B cell (primary cell): ENCODE data around the gene ATAD3A. TPM values are rescaled to one million over a fixed set of nuclear protein-coding genes. Genes with fewer than 3 reads are reported as not detected.

ENCODE experiments used
- ATAC-seq: fragments of 200-7000 bp; cut with Tn5 transposase; one replicate; pipeline ENCODE4 v1.10.0; 2021; ENCODE audit warnings: low read depth, mild to moderate bottlenecking, moderate number of reproducible peaks, moderate library complexity
- CTCF ChIA-PET: fragments of 350-600 bp; sonication (Branson Sonifier 250); formaldehyde crosslinking; loops from one replicate; lab custom pipeline; 2021; ENCODE audit warnings: antibody characterized with exemption, inconsistent platforms; lab: Charles Lee
- POLR2A ChIA-PET: fragments of 350-600 bp; sonication (Branson Sonifier 250); formaldehyde crosslinking; loops from one replicate; lab custom pipeline; 2021; ENCODE audit warnings: antibody characterized with exemption; lab: Charles Lee
- DNase-seq: peaks from one replicate; pipeline ENCODE4 v3.0.0; 2013
- H2AFZ ChIP-seq: 2 replicates; pipeline ENCODE4 v1.6.1; 2012; ENCODE audit warnings: mild to moderate bottlenecking, low read depth, low read length; ENCODE audit not compliant: insufficient read depth, poor library complexity, severe bottlenecking
- H3K27ac ChIP-seq, 2 donors: 1 replicate in 1 of 2; 2 replicates in 1 of 2; pipeline ENCODE4 v1.5.1; 2012 to 2013; ENCODE audit warnings: low read length in 2 of 2, mild to moderate bottlenecking in 2 of 2, moderate library complexity in 1 of 2
- H3K27me3 ChIP-seq, 4 experiments: fragments of 200-600 bp in 1 of 4; sonication (generic) in 1 of 4; replicated peaks in 1 of 4; 1 replicate in 2 of 4; 2 replicates in 2 of 4; pipeline versions ENCODE4 v1.6.1 to v1.7.0; 2013 to 2016; ENCODE audit warnings: low read length in 3 of 4, mild to moderate bottlenecking in 2 of 4, mixed read lengths in 1 of 4, moderate library complexity in 1 of 4; ENCODE audit not compliant: insufficient read depth in 4 of 4, control insufficient read depth in 3 of 4; ENCODE audit errors: control extremely low read depth in 1 of 4
- H3K36me3 ChIP-seq, 2 experiments: replicated peaks in 1 of 2; 1 replicate in 1 of 2; 2 replicates in 1 of 2; pipeline versions ENCODE4 v1.6.1 to v1.7.1; 2013; ENCODE audit warnings: low read length in 1 of 2; ENCODE audit not compliant: insufficient read depth in 2 of 2, control insufficient read depth in 1 of 2; ENCODE audit errors: control extremely low read depth in 1 of 2, extremely low read depth in 1 of 2
- H3K4me1 ChIP-seq, 2 donors: fragments of 200-600 bp in 1 of 2; sonication (generic) in 1 of 2; 1 replicate in 1 of 2; 2 replicates in 1 of 2; pipeline versions ENCODE4 v1.5.1 to v1.6.1; 2013 to 2017; ENCODE audit warnings: low read length in 2 of 2; ENCODE audit not compliant: control insufficient read depth in 2 of 2, insufficient read depth in 2 of 2
- H3K4me2 ChIP-seq: replicated peaks from 2 replicates; pipeline ENCODE3; 2012; ENCODE audit warnings: mild to moderate bottlenecking, low read depth, low read length; ENCODE audit not compliant: poor library complexity, severe bottlenecking
- H3K4me3 ChIP-seq, 5 experiments: fragments of 200-600 bp in 1 of 5; sonication (generic) in 1 of 5; 1 replicate in 3 of 5; 2 replicates in 2 of 5; pipeline versions ENCODE4 v1.5.1 to v1.7.0; 2011 to 2016; ENCODE audit warnings: low read length in 4 of 5, mild to moderate bottlenecking in 4 of 5, low read depth in 2 of 5, control low read depth in 1 of 5, moderate library complexity in 1 of 5; ENCODE audit not compliant: insufficient read depth in 1 of 5; ENCODE audit errors: control extremely low read depth in 1 of 5, extremely low read depth in 1 of 5
- H3K79me2 ChIP-seq: fragments of 200-600 bp; sonication (generic); one replicate; pipeline ENCODE4 v1.6.0; 2016; ENCODE audit warnings: low read length; ENCODE audit not compliant: control insufficient read depth, insufficient read depth
- H3K9ac ChIP-seq: fragments of 200-600 bp; sonication (generic); 2 replicates; pipeline ENCODE4 v1.6.1; 2017; ENCODE audit warnings: mild to moderate bottlenecking, low read length, moderate library complexity
- H3K9me3 ChIP-seq, 3 donors: one replicate each; pipeline versions ENCODE4 v1.6.1 to v1.7.1; 2013; ENCODE audit warnings: low read length in 2 of 3; ENCODE audit not compliant: control insufficient read depth in 2 of 3, insufficient read depth in 1 of 3; ENCODE audit errors: control extremely low read depth in 1 of 3
- H4K20me1 ChIP-seq: 2 replicates; pipeline ENCODE4 v1.6.0; 2012; ENCODE audit warnings: mild to moderate bottlenecking, low read length; ENCODE audit not compliant: insufficient read depth, control insufficient read depth, poor library complexity, severe bottlenecking
- H3K27ac Mint-ChIP-seq: one replicate; pipeline ENCODE4 v1.8.0; 2021; ENCODE audit warnings: mixed read lengths
- H3K27me3 Mint-ChIP-seq: one replicate; pipeline ENCODE4 v1.8.0; 2021; ENCODE audit warnings: mixed read lengths
- H3K4me1 Mint-ChIP-seq: one replicate; pipeline ENCODE4 v1.8.0; 2021; ENCODE audit warnings: mixed read lengths
- H3K4me3 Mint-ChIP-seq: one replicate; pipeline ENCODE4 v1.8.0; 2021; ENCODE audit warnings: mixed read lengths
- H3K9me3 Mint-ChIP-seq: one replicate; pipeline ENCODE4 v1.8.0; 2022; ENCODE audit warnings: mixed read lengths; ENCODE audit not compliant: insufficient read depth
- CTCF ChIP-seq: fragments of 200-600 bp; IDR thresholded peaks from one replicate; pipeline ENCODE4 v1.8.0; 2022; ENCODE audit warnings: antibody characterized with exemption, mild to moderate bottlenecking
- EZH2 ChIP-seq: IDR thresholded peaks from 2 replicates; pipeline ENCODE4 v1.6.1; 2012; ENCODE audit warnings: borderline replicate concordance, low read depth, mild to moderate bottlenecking, moderate library complexity, low read length; ENCODE audit not compliant: insufficient read depth, poor library complexity, severe bottlenecking
- WGBS: methylation state at CpG from one replicate; pipeline ENCODE4 v1.1.5; 2013; ENCODE audit warnings: missing lambda C conversion rate; ENCODE audit not compliant: insufficient coverage; 5-methylcytosine and 5-hydroxymethylcytosine counted together
- intact Hi-C: fragments of 100-400 bp; cut with micrococcal nuclease; formaldehyde crosslinking; loops from one replicate; pipeline ENCODE4 v1.10.0; 2022
- polyA plus RNA-seq: library from polyadenylated mRNA; depleted of rRNA; stranded (reverse); fragments of >200 nt; gene quantifications from 2 replicates; pipeline ENCODE4 v1.2.3, GENCODE V29; 2012
- total RNA-seq, 2 donors: library from RNA; stranded (reverse); fragments of 120-200 nt in 1 of 2; gene quantifications; 1 replicate in 1 of 2; 2 replicates in 1 of 2; pipeline versions ENCODE4 v1.2.3 to v1.2.4, GENCODE V29; 2013 to 2022

Gene ATAD3A
- total and polyA plus RNA-seq, 2 donors (not counting 1 experiment from before 2014, with no cell fraction given), result 17.5 to 17.8 TPM

- TF ChIP-seq CTCF, result no peak
- no peak for TF ChIP-seq EZH2
- peaks cover 57% of the 10 kb centered on the region for H4K20me1 ChIP-seq
- no peak for ATAC-seq
- ChIA-PET POLR2A (no interaction called here), CTCF (no interaction called here)
- WGBS, result 100% methylated on average over 1 of the region's 7 CpGs
- no peak overlapping the region for H2AFZ ChIP-seq
- H3K9ac ChIP-seq, result no peak overlapping the region
- H3K36me3 ChIP-seq, result peaks cover 0 to 32% of the 10 kb centered on the region in 2 experiments
- no peak overlapping the region for H3K4me2 ChIP-seq
- H3K27me3 Mint-ChIP-seq, result no peaks in the 10 kb centered on the region
- intact Hi-C loops, result no loop called here
- H3K4me1 Mint-ChIP-seq, result peaks cover 44% of the 10 kb centered on the region
- H3K4me3 Mint-ChIP-seq, result no peak overlapping the region
- no peaks in the 10 kb centered on the region for H3K9me3 Mint-ChIP-seq
- H3K27me3 ChIP-seq, result no peaks in the 10 kb centered on the region
- H3K9me3 ChIP-seq, result no peaks in the 10 kb centered on the region
- H3K27ac Mint-ChIP-seq, result peak overlapping the region; percentile 37
- H3K27ac ChIP-seq, result no peak overlapping the region
- peaks cover 98% of the 10 kb centered on the region for H3K79me2 ChIP-seq
- no peak overlapping the region for H3K4me3 ChIP-seq
- H3K4me1 ChIP-seq, result peaks cover 6 to 31% of the 10 kb centered on the region in 2 donors
- no peak for DNase-seq
These were observed 57.4 kb downstream of the ATAD3A start for GRCh38 chr1:1569341-1569740.

GRCh38 chr1:1573843-1574720 is 62.1 kb downstream of the ATAD3A start:
- H3K4me3 ChIP-seq, result peak overlapping the region; percentile 83 to 97 (median 88)
- TF ChIP-seq CTCF, result no peak
- peaks cover 0 to 8% of the 10 kb centered on the region in 2 experiments for H3K36me3 ChIP-seq
- peak overlapping the region; percentile 99 for H3K27ac ChIP-seq
- H3K4me1 ChIP-seq, result peaks cover 11 to 32% of the 10 kb centered on the region in 2 donors
- under 1% methylated on average over 89 of the region's 96 CpGs for WGBS
- intact Hi-C loops, result loop anchor here (1.0 to 10.0 kb wide), 5 partner anchors 41 to 103 kb away; partner anchors contain the start of genes ATAD3A, ATAD3B, CDK11B and MIB2
- ChIA-PET CTCF (interaction anchor here (0.7 kb wide), 1 partner anchor 271 kb away, joined by 4 read pairs; no protein-coding TSS in a partner anchor), POLR2A (no interaction called here)
- H3K27ac Mint-ChIP-seq, result peak overlapping the region; percentile 96
- ATAC-seq, result peak; percentile 75
- peaks cover 70% of the 10 kb centered on the region for H3K79me2 ChIP-seq
- no peaks in the 10 kb centered on the region for H3K9me3 Mint-ChIP-seq
- H3K9me3 ChIP-seq, result no peaks in the 10 kb centered on the region
- H3K4me2 ChIP-seq, result peak overlapping the region; percentile 98
- H3K4me3 Mint-ChIP-seq, result peak overlapping the region; percentile 95
- peak overlapping the region; percentile 100 for H3K9ac ChIP-seq
- H3K27me3 Mint-ChIP-seq, result no peaks in the 10 kb centered on the region
- H3K4me1 Mint-ChIP-seq, result peaks cover 37% of the 10 kb centered on the region
- no peak for DNase-seq
- H2AFZ ChIP-seq, result peak overlapping the region; percentile 90
- peaks cover 14% of the 10 kb centered on the region for H4K20me1 ChIP-seq
- peaks cover 0 to 4% (median 1%) of the 10 kb centered on the region in 4 experiments for H3K27me3 ChIP-seq
